ENCODE measurements around the gene PLCH2.

DNA sequence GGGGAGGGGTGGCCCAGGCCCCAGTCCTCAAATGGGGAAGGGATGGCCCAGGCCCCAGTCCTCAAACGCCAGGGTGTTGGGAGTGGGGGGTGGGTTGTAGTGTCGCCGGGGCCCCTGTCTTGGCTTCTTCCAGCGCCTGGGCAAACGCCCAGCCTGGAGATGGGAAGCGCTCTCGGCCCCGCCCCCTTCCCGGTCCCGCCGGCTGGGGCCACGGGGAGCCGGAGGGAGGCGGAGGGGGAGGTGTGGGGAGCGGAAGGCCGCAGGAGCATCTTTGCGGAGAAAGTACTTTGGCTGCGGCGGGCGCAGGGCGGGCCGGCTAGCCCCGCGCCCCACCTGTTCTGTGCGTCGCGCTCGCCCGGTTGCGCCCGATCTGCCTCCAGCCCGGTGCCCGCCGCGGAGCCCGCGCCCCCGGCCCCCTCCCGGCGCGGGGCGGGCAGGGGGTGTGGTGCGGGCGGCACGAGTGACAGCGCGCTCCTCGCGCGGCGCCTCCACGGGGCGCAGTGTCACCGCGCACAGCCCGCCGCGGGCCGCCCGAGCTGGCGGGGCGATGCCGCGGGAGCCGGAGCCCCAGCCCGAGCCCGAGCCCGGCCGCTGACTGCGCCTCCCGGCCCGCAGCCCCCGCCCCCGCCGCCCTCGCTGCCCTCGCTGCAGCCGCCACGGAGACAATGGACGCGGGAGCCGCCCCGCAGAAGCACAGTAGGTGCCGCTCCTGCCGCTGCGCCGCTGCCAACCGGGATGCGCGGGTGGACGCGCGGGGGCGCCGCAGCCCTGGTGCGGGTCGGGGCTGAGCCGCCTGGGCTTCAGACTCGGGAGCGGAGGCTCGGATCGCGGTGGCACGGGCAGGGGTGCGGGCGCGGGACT is 32.6 kb upstream of the PLCH2 start:
- TF ChIP-seq, protein P1, sequence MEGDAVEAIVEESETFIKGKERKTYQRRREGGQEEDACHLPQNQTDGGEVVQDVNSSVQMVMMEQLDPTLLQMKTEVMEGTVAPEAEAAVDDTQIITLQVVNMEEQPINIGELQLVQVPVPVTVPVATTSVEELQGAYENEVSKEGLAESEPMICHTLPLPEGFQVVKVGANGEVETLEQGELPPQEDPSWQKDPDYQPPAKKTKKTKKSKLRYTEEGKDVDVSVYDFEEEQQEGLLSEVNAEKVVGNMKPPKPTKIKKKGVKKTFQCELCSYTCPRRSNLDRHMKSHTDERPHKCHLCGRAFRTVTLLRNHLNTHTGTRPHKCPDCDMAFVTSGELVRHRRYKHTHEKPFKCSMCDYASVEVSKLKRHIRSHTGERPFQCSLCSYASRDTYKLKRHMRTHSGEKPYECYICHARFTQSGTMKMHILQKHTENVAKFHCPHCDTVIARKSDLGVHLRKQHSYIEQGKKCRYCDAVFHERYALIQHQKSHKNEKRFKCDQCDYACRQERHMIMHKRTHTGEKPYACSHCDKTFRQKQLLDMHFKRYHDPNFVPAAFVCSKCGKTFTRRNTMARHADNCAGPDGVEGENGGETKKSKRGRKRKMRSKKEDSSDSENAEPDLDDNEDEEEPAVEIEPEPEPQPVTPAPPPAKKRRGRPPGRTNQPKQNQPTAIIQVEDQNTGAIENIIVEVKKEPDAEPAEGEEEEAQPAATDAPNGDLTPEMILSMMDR (IDR thresholded peaks at IDR 0.05): no peak
- TF ChIP-seq POLR2AphosphoS5 (IDR thresholded peaks at IDR 0.05) (no peak), POLR2A (IDR thresholded peaks at IDR 0.05) (no peak), EP300 (IDR thresholded peaks at IDR 0.05) (no peak)
